ENCODE data around the gene UTY.

UTY gene

GRCh38 chrY:13416869-13417661, 62.8 kb downstream of the UTY start:
- peak overlapping the region; percentile 2; the same call in 1 of the 2 replicates for H3K4me3 ChIP-seq (ENCODE audit: low read depth, low read length)
- DNase-seq (ENCODE audit: low read depth), result peak; percentile 30
- no peak for TF ChIP-seq CTCF (IDR thresholded peaks at IDR 0.05; ENCODE audit: low read depth, low read length, missing control alignments)

- no peak for DNase-seq (ENCODE audit: low read depth)
- no peak for TF ChIP-seq CTCF (IDR thresholded peaks at IDR 0.05; ENCODE audit: low read depth, low read length, missing control alignments)
- no peak overlapping the region for H3K4me3 ChIP-seq (ENCODE audit: low read depth, low read length)
Measured at GRCh38 chrY:13415556-13415955, 64.3 kb downstream of the UTY start.

GRCh38 chrY:13398876-13399275, 81.0 kb downstream of the UTY start:
- no peak for TF ChIP-seq CTCF (IDR thresholded peaks at IDR 0.05; ENCODE audit: low read depth, low read length, missing control alignments)
- no peak overlapping the region for H3K4me3 ChIP-seq (ENCODE audit: low read depth, low read length)
- no peak for DNase-seq (ENCODE audit: low read depth)

GRCh38 chrY:13381110-13381683, 98.6 kb downstream of the UTY start:
- H3K4me3 ChIP-seq (ENCODE audit: low read depth, low read length), result no peak overlapping the region
- peak; percentile 51 for DNase-seq (ENCODE audit: low read depth)
- TF ChIP-seq CTCF (IDR thresholded peaks at IDR 0.05; ENCODE audit: low read depth, low read length, missing control alignments), result no peak

- DNase-seq (ENCODE audit: low read depth), result no peak
- peak overlapping the region; percentile 23; the same call in 1 of the 2 replicates for H3K4me3 ChIP-seq (ENCODE audit: low read depth, low read length)
- TF ChIP-seq CTCF (IDR thresholded peaks at IDR 0.05; ENCODE audit: low read depth, low read length, missing control alignments), result no peak
Measured at GRCh38 chrY:13370868-13371800, 108.7 kb downstream of the UTY start.

- DNase-seq (ENCODE audit: low read depth), result no peak
- no peak for TF ChIP-seq CTCF (IDR thresholded peaks at IDR 0.05; ENCODE audit: low read depth, low read length, missing control alignments)
- no peak overlapping the region for H3K4me3 ChIP-seq (ENCODE audit: low read depth, low read length)
Measured at GRCh38 chrY:13370245-13370644, 109.6 kb downstream of the UTY start.

Data from GM12864 (cell line).